Stomach (tissue), 9 donors: Measurements from ENCODE around the gene CNTD1. TPM values are rescaled to one million over a fixed set of nuclear protein-coding genes. Genes with fewer than 3 reads are reported as not detected.
A peak's percentile ranks its signal among the peaks of the same experiment; 100 is the strongest.

ENCODE experiments used
- DNase-seq, 2 donors: peaks; one replicate each; pipeline versions ENCODE4 v3.0.0 to v3.0.0-alpha.2; 2013 to 2019
- H3K27ac ChIP-seq, 5 donors: fragments of 200-600 bp in 4 of 5; sonication (generic) in 4 of 5; one replicate each; pipeline ENCODE4 v1.5.1; 2013 to 2019; ENCODE audit warnings: mild to moderate bottlenecking in 1 of 5, moderate library complexity in 1 of 5
- H3K27me3 ChIP-seq, 3 donors: fragments of 200-600 bp; sonication (generic); one replicate each; pipeline ENCODE4 v1.5.1; 2017 to 2019; ENCODE audit warnings: mixed run types in 1 of 3
- H3K36me3 ChIP-seq, 4 donors: fragments of 200-600 bp; sonication (generic); 1 replicate in 3 of 4; 2 replicates in 1 of 4; pipeline ENCODE4 v1.5.1; 2016 to 2019
- H3K4me1 ChIP-seq, 4 donors: fragments of 200-600 bp; sonication (generic); one replicate each; pipeline ENCODE4 v1.5.1; 2016 to 2019
- H3K4me3 ChIP-seq, 4 donors: fragments of 200-600 bp; sonication (generic) in 3 of 4; one replicate each; pipeline ENCODE4 v1.5.1; 2016 to 2019; ENCODE audit warnings: mild to moderate bottlenecking in 1 of 4
- H3K9me3 ChIP-seq, 4 donors: fragments of 200-600 bp; sonication (generic); one replicate each; pipeline ENCODE4 v1.5.1; 2016 to 2019
- CTCF ChIP-seq, 7 experiments: fragments of 450-650 bp in 4 of 7; fragments of 200-600 bp in 3 of 7; sonication (generic) in 3 of 7; IDR thresholded peaks; one replicate each; pipeline ENCODE4 v1.5.1; 2016 to 2019; ENCODE audit warnings: antibody characterized with exemption in 7 of 7, control low read depth in 2 of 7, mild to moderate bottlenecking in 1 of 7
- EP300 ChIP-seq: sonication (generic); formaldehyde crosslinking; IDR thresholded peaks from one replicate; pipeline ENCODE4 v1.6.1; 2017; ENCODE audit warnings: antibody characterized with exemption
- POLR2A ChIP-seq, 4 donors: fragments of 450-650 bp; IDR thresholded peaks; one replicate each; pipeline ENCODE4 v1.6.1; 2016; ENCODE audit warnings: antibody characterized with exemption in 4 of 4, control low read depth in 2 of 4, mild to moderate bottlenecking in 1 of 4, moderate library complexity in 1 of 4
- POLR2AphosphoS5 ChIP-seq, 3 donors: sonication (generic); formaldehyde crosslinking; IDR thresholded peaks; one replicate each; pipeline ENCODE4 v1.6.1; 2016; ENCODE audit warnings: antibody characterized with exemption in 3 of 3
- WGBS, 5 donors: extraction: QIAGEN DNeasy Blood & Tissue Kit in 3 of 5; methylation state at CpG; one replicate each; pipeline versions ENCODE4 v1.1.5 to v1.1.7; 2013 to 2018; 5-methylcytosine and 5-hydroxymethylcytosine counted together
- intact Hi-C: fragments of 100-400 bp; cut with DNase I; formaldehyde crosslinking; loops from one replicate; pipeline ENCODE4 v1.15.1; 2023; ENCODE audit warnings: low total_unique reads
- polyA plus RNA-seq, 3 donors: library from polyadenylated mRNA; stranded (reverse); fragments of 200-250 nt; gene quantifications; one replicate each; pipeline ENCODE4 v1.2.3, GENCODE V29; 2013
- total RNA-seq, 5 donors: library from RNA; depleted of rRNA; stranded (reverse); fragments of >200 nt; gene quantifications; one replicate each; pipeline versions ENCODE4 v1.1.0 to v1.2.3, GENCODE V29; 2014 to 2016
- donor health status: healthy with polysubstance abuse.
- donor health status: Bipolar disorder and iron deficiency.
- donor health status: healthy.

Gene CNTD1
- total and polyA plus RNA-seq, 8 donors: 0.29 to 2.4 (median 1.3) TPM; not detected in 2

GRCh38 chr17:42773290-42774035 lies 25.2 kb upstream of the CNTD1 start, which contains the start of gene VPS25:
TSS of gene VPS25 (plus strand) at chr17:42773449. CDS start at chr17:42773476, 27 bp downstream.
- peak within 1 kb of the TSS; percentile 86 to 92 (median 88) for H3K27ac ChIP-seq
- H3K4me3 ChIP-seq: peak within 1 kb of the TSS; percentile 72 to 82 (median 80)
- peak; percentile 80 to 94 for DNase-seq
- no peaks in the 10 kb centered on the region for H3K27me3 ChIP-seq
- peaks cover 35 to 37% (median 36%) of the 10 kb centered on the region in 4 donors for H3K36me3 ChIP-seq
- 0 to 2% (median 1%) methylated on average over 36 to 39 of the region's 39 CpGs for WGBS, 5 donors
- peak in 1 of 4 donors; percentile 26 for TF ChIP-seq POLR2A (IDR thresholded peaks at IDR 0.05)
- no peak for TF ChIP-seq EP300
- peak in 1 of 7 experiments; percentile 14 for TF ChIP-seq CTCF (IDR thresholded peaks at IDR 0.05)
- TF ChIP-seq POLR2AphosphoS5 (IDR thresholded peaks at IDR 0.05): peak; percentile 80 to 95 (median 83)
- peaks cover 6 to 21% (median 20%) of the 10 kb centered on the region in 4 donors for H3K4me1 ChIP-seq
- H3K9me3 ChIP-seq: no peaks in the 10 kb centered on the region
- intact Hi-C loops: no loop called here

- Histone ChIP-seq H3K9me3 (no peaks in the 10 kb centered on the region), H3K36me3 (peaks cover 42 to 45% (median 43%) of the 10 kb centered on the region in 4 donors), H3K27ac (peak overlapping the region in 4 of 5 donors; percentile 86 to 92 (median 88)), H3K4me3 (peak overlapping the region; percentile 72 to 82 (median 80)), H3K27me3 (no peaks in the 10 kb centered on the region), H3K4me1 (peaks cover 6 to 21% (median 20%) of the 10 kb centered on the region in 4 donors)
- 69 to 79% (median 76%) methylated on average over 3 of the region's 3 CpGs for WGBS, 5 donors
- TF ChIP-seq EP300 (no peak), POLR2A (IDR thresholded peaks at IDR 0.05) (no peak), POLR2AphosphoS5 (IDR thresholded peaks at IDR 0.05) (no peak), CTCF (IDR thresholded peaks at IDR 0.05) (no peak)
- DNase-seq: no peak
- intact Hi-C loops: no loop called here
Observed at GRCh38 chr17:42774066-42774745, 24.5 kb upstream of the CNTD1 start.

GRCh38 chr17:42775534-42776098 lies 23.0 kb upstream of the CNTD1 start:
- Histone ChIP-seq H3K4me3 (no peak overlapping the region), H3K27ac (no peak overlapping the region), H3K36me3 (peaks cover 46 to 50% (median 48%) of the 10 kb centered on the region in 4 donors), H3K27me3 (peaks cover 0 to 9% (median 8%) of the 10 kb centered on the region in 3 donors), H3K9me3 (no peaks in the 10 kb centered on the region), H3K4me1 (peaks cover 17 to 35% (median 32%) of the 10 kb centered on the region in 4 donors)
- intact Hi-C loops: no loop called here
- 60 to 76% (median 68%) methylated on average over 3 of the region's 3 CpGs for WGBS, 5 donors
- no peak for TF ChIP-seq POLR2A (IDR thresholded peaks at IDR 0.05)
- no peak for TF ChIP-seq CTCF (IDR thresholded peaks at IDR 0.05)
- no peak for TF ChIP-seq POLR2AphosphoS5 (IDR thresholded peaks at IDR 0.05)
- TF ChIP-seq EP300: no peak
- no peak for DNase-seq

GRCh38 chr17:42778570-42778969 lies 20.1 kb upstream of the CNTD1 start:
- TF ChIP-seq CTCF (IDR thresholded peaks at IDR 0.05): no peak
- TF ChIP-seq POLR2AphosphoS5 (IDR thresholded peaks at IDR 0.05): no peak
- TF ChIP-seq POLR2A (IDR thresholded peaks at IDR 0.05): no peak
- no peak for TF ChIP-seq EP300
- WGBS, 5 donors: 80 to 91% (median 82%) methylated on average over 5 of the region's 5 CpGs
- peaks cover 46 to 50% (median 48%) of the 10 kb centered on the region in 4 donors for H3K36me3 ChIP-seq
- H3K9me3 ChIP-seq: no peaks in the 10 kb centered on the region
- intact Hi-C loops: no loop called here
- H3K27me3 ChIP-seq: peaks cover 4 to 39% (median 30%) of the 10 kb centered on the region in 3 donors
- H3K4me3 ChIP-seq: no peak overlapping the region
- peaks cover 28 to 46% (median 39%) of the 10 kb centered on the region in 4 donors for H3K4me1 ChIP-seq
- H3K27ac ChIP-seq: no peak overlapping the region
- no peak for DNase-seq
